NB4 (cell line): ENCODE data around the gene PDE3A.

Source experiments
- DNase-seq: peaks from one replicate; pipeline ENCODE4 v3.0.0; 2010; ENCODE audit warnings: low read depth
- H3K4me3 ChIP-seq: one replicate; pipeline ENCODE4 v1.5.1; 2011; ENCODE audit warnings: mild to moderate bottlenecking, low read depth, low read length, moderate library complexity
- CTCF ChIP-seq: IDR thresholded peaks from one replicate; pipeline ENCODE4 v1.5.1; 2012; ENCODE audit warnings: low read depth, low read length
- MAX ChIP-seq: IDR thresholded peaks from 2 replicates; pipeline ENCODE4 v1.6.1; 2011; ENCODE audit warnings: low read depth, low read length
- MYC ChIP-seq: IDR thresholded peaks from 2 replicates; pipeline ENCODE4 v1.6.1; 2011; ENCODE audit warnings: low read depth, low read length
- POLR2A ChIP-seq: IDR thresholded peaks from 2 replicates; pipeline ENCODE4 v1.6.1; 2011; ENCODE audit warnings: mild to moderate bottlenecking; ENCODE audit not compliant: insufficient read length; ENCODE audit errors: extremely low read depth

PDE3A gene

GRCh38 chr12:20445687-20446086 is 77.3 kb downstream of the PDE3A start:
- TF ChIP-seq POLR2A (no peak), MYC (no peak), CTCF (no peak), MAX (no peak)
- H3K4me3 ChIP-seq = no peak overlapping the region
- DNase-seq = no peak

- TF ChIP-seq POLR2A (no peak), MAX (no peak), CTCF (no peak)
- DNase-seq = no peak
- H3K4me3 ChIP-seq = no peak overlapping the region
Measured at GRCh38 chr12:20446836-20447235, 78.5 kb downstream of the PDE3A start.

- no peak for DNase-seq
- H3K4me3 ChIP-seq = no peak overlapping the region
- TF ChIP-seq MYC (no peak), MAX (no peak), CTCF (no peak), POLR2A (no peak)
Measured at GRCh38 chr12:20448781-20449180, 80.4 kb downstream of the PDE3A start.

GRCh38 chr12:20450591-20451180 is 82.3 kb downstream of the PDE3A start:
- no peak for DNase-seq
- TF ChIP-seq POLR2A = no peak
- TF ChIP-seq MAX = no peak
- no peak for TF ChIP-seq MYC
- TF ChIP-seq CTCF = no peak
- no peak overlapping the region for H3K4me3 ChIP-seq

- DNase-seq = no peak
- no peak overlapping the region for H3K4me3 ChIP-seq
- TF ChIP-seq MYC = no peak
- TF ChIP-seq CTCF = no peak
- no peak for TF ChIP-seq POLR2A
Measured at GRCh38 chr12:20451761-20452160, 83.4 kb downstream of the PDE3A start.

GRCh38 chr12:20452496-20453010 is 84.2 kb downstream of the PDE3A start:
- no peak overlapping the region for H3K4me3 ChIP-seq
- TF ChIP-seq MAX (no peak), CTCF (no peak), MYC (no peak)
- no peak for DNase-seq
